ENCODE data around the gene SCYGR4.

DNA sequence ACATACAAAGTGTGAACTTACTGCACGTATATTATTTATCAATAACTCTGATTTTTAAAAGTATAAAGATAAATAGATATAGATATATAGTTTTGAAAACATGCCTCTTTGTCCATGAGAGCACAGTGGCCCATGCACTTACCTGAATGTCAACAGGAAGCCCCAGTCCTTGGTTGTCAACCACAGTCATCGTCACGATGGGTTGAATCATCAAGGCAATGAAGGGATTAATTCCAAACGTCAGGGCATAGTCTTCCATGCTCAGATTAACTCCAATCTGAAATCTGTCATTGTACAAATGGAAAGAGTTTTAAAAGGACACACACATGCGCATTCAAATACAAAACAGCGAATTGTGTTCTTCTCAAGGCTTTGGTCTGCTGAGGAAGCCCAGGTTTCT, 15.5 kb downstream of the SCYGR4 start:
- no peak for TF ChIP-seq EZH2phosphoT487 (IDR thresholded peaks at IDR 0.05; ENCODE audit: borderline replicate concordance, low read length)
- TF ChIP-seq, protein P1, sequence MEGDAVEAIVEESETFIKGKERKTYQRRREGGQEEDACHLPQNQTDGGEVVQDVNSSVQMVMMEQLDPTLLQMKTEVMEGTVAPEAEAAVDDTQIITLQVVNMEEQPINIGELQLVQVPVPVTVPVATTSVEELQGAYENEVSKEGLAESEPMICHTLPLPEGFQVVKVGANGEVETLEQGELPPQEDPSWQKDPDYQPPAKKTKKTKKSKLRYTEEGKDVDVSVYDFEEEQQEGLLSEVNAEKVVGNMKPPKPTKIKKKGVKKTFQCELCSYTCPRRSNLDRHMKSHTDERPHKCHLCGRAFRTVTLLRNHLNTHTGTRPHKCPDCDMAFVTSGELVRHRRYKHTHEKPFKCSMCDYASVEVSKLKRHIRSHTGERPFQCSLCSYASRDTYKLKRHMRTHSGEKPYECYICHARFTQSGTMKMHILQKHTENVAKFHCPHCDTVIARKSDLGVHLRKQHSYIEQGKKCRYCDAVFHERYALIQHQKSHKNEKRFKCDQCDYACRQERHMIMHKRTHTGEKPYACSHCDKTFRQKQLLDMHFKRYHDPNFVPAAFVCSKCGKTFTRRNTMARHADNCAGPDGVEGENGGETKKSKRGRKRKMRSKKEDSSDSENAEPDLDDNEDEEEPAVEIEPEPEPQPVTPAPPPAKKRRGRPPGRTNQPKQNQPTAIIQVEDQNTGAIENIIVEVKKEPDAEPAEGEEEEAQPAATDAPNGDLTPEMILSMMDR (IDR thresholded peaks at IDR 0.05; ENCODE audit: low read depth, low read length, poor library complexity, severe bottlenecking), result no peak
